GM23338 (cell line): Measurements from ENCODE around the gene ZSWIM5. TPM values are rescaled to one million over a fixed set of nuclear protein-coding genes. Genes with fewer than 3 reads are reported as not detected.

ENCODE experiments used
- ATAC-seq: fragments of 200-7000 bp; cut with Tn5 transposase; 3 replicates; pipeline ENCODE4 v1.9.1; 2020
- DNase-seq: peaks from one replicate; pipeline ENCODE4 v3.0.0-alpha.2; 2015; ENCODE audit warnings: low spot score
- H2AFZ ChIP-seq: fragments of 200-600 bp; sonication (generic); 2 replicates; pipeline ENCODE4 v1.8.0; 2016; ENCODE audit warnings: antibody characterized with exemption, mild to moderate bottlenecking, moderate library complexity
- H3F3A ChIP-seq: fragments of 200-600 bp; sonication (generic); replicated peaks from 2 replicates; pipeline ENCODE4 v1.8.0; 2017; ENCODE audit warnings: antibody characterized with exemption, mixed run types, low read depth
- H3K27ac ChIP-seq: fragments of 200-600 bp; sonication (generic); 2 replicates; pipeline ENCODE4 v1.6.1; 2016; ENCODE audit warnings: low read depth
- H3K27me3 ChIP-seq: fragments of 200-600 bp; sonication (generic); 2 replicates; pipeline ENCODE4 v1.8.0; 2016; ENCODE audit warnings: mild to moderate bottlenecking, mixed run types, moderate library complexity; ENCODE audit not compliant: insufficient read depth
- H3K36me3 ChIP-seq: fragments of 200-600 bp; sonication (generic); 2 replicates; pipeline ENCODE4 v1.8.0; 2016; ENCODE audit warnings: mild to moderate bottlenecking; ENCODE audit not compliant: insufficient read depth
- H3K4me1 ChIP-seq: fragments of 200-600 bp; sonication (generic); 2 replicates; pipeline ENCODE4 v1.8.0; 2016; ENCODE audit warnings: mild to moderate bottlenecking, moderate library complexity; ENCODE audit not compliant: insufficient read depth
- H3K4me2 ChIP-seq: fragments of 200-600 bp; sonication (generic); 2 replicates; pipeline ENCODE4 v1.7.1; 2017; ENCODE audit warnings: mixed run types
- H3K4me3 ChIP-seq: fragments of 200-600 bp; sonication (generic); 2 replicates; pipeline ENCODE4 v1.6.1; 2016; ENCODE audit warnings: mixed run types
- H3K79me2 ChIP-seq: fragments of 200-600 bp; sonication (generic); replicated peaks from 2 replicates; pipeline ENCODE4 v1.8.0; 2017; ENCODE audit warnings: mild to moderate bottlenecking; ENCODE audit not compliant: insufficient read depth
- H3K9me2 ChIP-seq: fragments of 200-600 bp; sonication (generic); 2 replicates; pipeline ENCODE4 v1.8.0; 2017; ENCODE audit not compliant: insufficient read depth
- H4K20me1 ChIP-seq: fragments of 200-600 bp; sonication (generic); replicated peaks from 2 replicates; pipeline ENCODE4 v1.8.0; 2017; ENCODE audit warnings: mild to moderate bottlenecking; ENCODE audit not compliant: insufficient read depth
- H3K27ac Mint-ChIP-seq: 2 replicates; pipeline ENCODE4 v1.8.0; 2020; ENCODE audit warnings: inconsistent platforms, mild to moderate bottlenecking, moderate library complexity, mixed read lengths
- H3K27me3 Mint-ChIP-seq: 3 replicates; pipeline ENCODE4 v1.8.0; 2022; ENCODE audit warnings: low read depth, mild to moderate bottlenecking, moderate library complexity, mixed read lengths, inconsistent platforms; ENCODE audit not compliant: insufficient read depth, poor library complexity
- H3K36me3 Mint-ChIP-seq: 3 replicates; pipeline ENCODE4 v1.8.0; 2021; ENCODE audit warnings: low read depth, mild to moderate bottlenecking, inconsistent platforms, moderate library complexity, mixed read lengths
- H3K4me1 Mint-ChIP-seq: 3 replicates; pipeline ENCODE4 v1.8.0; 2020; ENCODE audit warnings: mild to moderate bottlenecking, inconsistent platforms, mixed read lengths
- H3K4me3 Mint-ChIP-seq: 3 replicates; pipeline ENCODE4 v1.8.0; 2021; ENCODE audit warnings: moderate library complexity, mild to moderate bottlenecking, inconsistent platforms, mixed read lengths
- H3K9me3 Mint-ChIP-seq: 3 replicates; pipeline ENCODE4 v1.8.0; 2020; ENCODE audit warnings: moderate library complexity, mild to moderate bottlenecking, inconsistent platforms, mixed read lengths
- CREB1 ChIP-seq: fragments of 250-450 bp; sonication (Bioruptor Pico); IDR thresholded peaks from 2 replicates; pipeline ENCODE4 v1.5.0; 2020; ENCODE audit warnings: low read depth, mild to moderate bottlenecking, moderate library complexity
- ETS1 ChIP-seq: IDR thresholded peaks from 2 replicates; pipeline ENCODE4 v1.6.1; 2016; ENCODE audit warnings: antibody characterized with exemption
- EZH2 ChIP-seq: fragments of 200-600 bp; sonication (generic); IDR thresholded peaks from one replicate; pipeline ENCODE4 v1.8.0; 2017; ENCODE audit warnings: antibody characterized with exemption, mild to moderate bottlenecking, low read depth; ENCODE audit not compliant: unreplicated experiment
- EZH2phosphoT487 ChIP-seq: fragments of 200-600 bp; sonication (generic); IDR thresholded peaks from one replicate; pipeline ENCODE4 v1.8.1; 2018; ENCODE audit warnings: antibody characterized with exemption; ENCODE audit not compliant: unreplicated experiment
- NANOG ChIP-seq: IDR thresholded peaks from 2 replicates; pipeline ENCODE4 v1.6.1; 2016; ENCODE audit warnings: antibody characterized with exemption, borderline replicate concordance
- POLR2AphosphoS5 ChIP-seq: IDR thresholded peaks from 2 replicates; pipeline ENCODE4 v1.6.1; 2016; ENCODE audit warnings: antibody characterized with exemption, low read depth
- REST ChIP-seq: IDR thresholded peaks from one replicate; pipeline ENCODE4 v1.6.1; 2018; ENCODE audit warnings: antibody characterized with exemption; ENCODE audit not compliant: unreplicated experiment
- STAT1 ChIP-seq: IDR thresholded peaks from one replicate; pipeline ENCODE4 v1.6.1; 2016; ENCODE audit warnings: antibody characterized with exemption; ENCODE audit not compliant: unreplicated experiment
- ZNF114 ChIP-seq: fragments of 250-450 bp; sonication (Bioruptor Pico); IDR thresholded peaks from 2 replicates; pipeline ENCODE4 v1.5.0; 2020; ENCODE audit warnings: mild to moderate bottlenecking, moderate library complexity
- polyA plus RNA-seq: library from polyadenylated mRNA; unstranded; fragments of >200 nt; fragmentation: Nextera tagmentation; extraction: Ambion mirVana; gene quantifications from 2 replicates; pipeline ENCODE4 v1.2.1, GENCODE V29; 2016
- total RNA-seq: library from RNA; depleted of rRNA; stranded (reverse); fragments of >200 nt; shearing (Covaris generic); gene quantifications from 2 replicates; pipeline ENCODE4 v1.2.3, GENCODE V29; 2014
- TF ChIP-seq, protein P1 (sequence below): fragments of 250-450 bp; sonication (Bioruptor Pico); IDR thresholded peaks from 2 replicates; pipeline ENCODE4 v1.5.0; 2020; ENCODE audit warnings: mild to moderate bottlenecking, moderate library complexity

ZSWIM5 gene
- total and polyA plus RNA-seq, 2 experiments from 2014 or later = 0.65 to 3.6 TPM

- no peaks in the 10 kb centered on the region for H3K4me1 ChIP-seq
- Mint-ChIP-seq H3K4me3 (no peak overlapping the region), H3K27me3 (peaks cover 9% of the 10 kb centered on the region), H3K4me1 (no peaks in the 10 kb centered on the region), H3K27ac (no peak overlapping the region), H3K36me3 (peaks cover 24% of the 10 kb centered on the region), H3K9me3 (peaks cover 32% of the 10 kb centered on the region)
- no peaks in the 10 kb centered on the region for H4K20me1 ChIP-seq
- no peak overlapping the region for H3K4me3 ChIP-seq
- no peak for ATAC-seq
- no peaks in the 10 kb centered on the region for H3F3A ChIP-seq
- no peak overlapping the region for H3K4me2 ChIP-seq
- H3K27me3 ChIP-seq = no peaks in the 10 kb centered on the region
- no peaks in the 10 kb centered on the region for H3K79me2 ChIP-seq
- H3K9me2 ChIP-seq = no peaks in the 10 kb centered on the region
- peaks cover 3% of the 10 kb centered on the region; the same call in 1 of the 2 replicates for H3K36me3 ChIP-seq
- TF ChIP-seq STAT1 = no peak
- TF ChIP-seq, protein P1, sequence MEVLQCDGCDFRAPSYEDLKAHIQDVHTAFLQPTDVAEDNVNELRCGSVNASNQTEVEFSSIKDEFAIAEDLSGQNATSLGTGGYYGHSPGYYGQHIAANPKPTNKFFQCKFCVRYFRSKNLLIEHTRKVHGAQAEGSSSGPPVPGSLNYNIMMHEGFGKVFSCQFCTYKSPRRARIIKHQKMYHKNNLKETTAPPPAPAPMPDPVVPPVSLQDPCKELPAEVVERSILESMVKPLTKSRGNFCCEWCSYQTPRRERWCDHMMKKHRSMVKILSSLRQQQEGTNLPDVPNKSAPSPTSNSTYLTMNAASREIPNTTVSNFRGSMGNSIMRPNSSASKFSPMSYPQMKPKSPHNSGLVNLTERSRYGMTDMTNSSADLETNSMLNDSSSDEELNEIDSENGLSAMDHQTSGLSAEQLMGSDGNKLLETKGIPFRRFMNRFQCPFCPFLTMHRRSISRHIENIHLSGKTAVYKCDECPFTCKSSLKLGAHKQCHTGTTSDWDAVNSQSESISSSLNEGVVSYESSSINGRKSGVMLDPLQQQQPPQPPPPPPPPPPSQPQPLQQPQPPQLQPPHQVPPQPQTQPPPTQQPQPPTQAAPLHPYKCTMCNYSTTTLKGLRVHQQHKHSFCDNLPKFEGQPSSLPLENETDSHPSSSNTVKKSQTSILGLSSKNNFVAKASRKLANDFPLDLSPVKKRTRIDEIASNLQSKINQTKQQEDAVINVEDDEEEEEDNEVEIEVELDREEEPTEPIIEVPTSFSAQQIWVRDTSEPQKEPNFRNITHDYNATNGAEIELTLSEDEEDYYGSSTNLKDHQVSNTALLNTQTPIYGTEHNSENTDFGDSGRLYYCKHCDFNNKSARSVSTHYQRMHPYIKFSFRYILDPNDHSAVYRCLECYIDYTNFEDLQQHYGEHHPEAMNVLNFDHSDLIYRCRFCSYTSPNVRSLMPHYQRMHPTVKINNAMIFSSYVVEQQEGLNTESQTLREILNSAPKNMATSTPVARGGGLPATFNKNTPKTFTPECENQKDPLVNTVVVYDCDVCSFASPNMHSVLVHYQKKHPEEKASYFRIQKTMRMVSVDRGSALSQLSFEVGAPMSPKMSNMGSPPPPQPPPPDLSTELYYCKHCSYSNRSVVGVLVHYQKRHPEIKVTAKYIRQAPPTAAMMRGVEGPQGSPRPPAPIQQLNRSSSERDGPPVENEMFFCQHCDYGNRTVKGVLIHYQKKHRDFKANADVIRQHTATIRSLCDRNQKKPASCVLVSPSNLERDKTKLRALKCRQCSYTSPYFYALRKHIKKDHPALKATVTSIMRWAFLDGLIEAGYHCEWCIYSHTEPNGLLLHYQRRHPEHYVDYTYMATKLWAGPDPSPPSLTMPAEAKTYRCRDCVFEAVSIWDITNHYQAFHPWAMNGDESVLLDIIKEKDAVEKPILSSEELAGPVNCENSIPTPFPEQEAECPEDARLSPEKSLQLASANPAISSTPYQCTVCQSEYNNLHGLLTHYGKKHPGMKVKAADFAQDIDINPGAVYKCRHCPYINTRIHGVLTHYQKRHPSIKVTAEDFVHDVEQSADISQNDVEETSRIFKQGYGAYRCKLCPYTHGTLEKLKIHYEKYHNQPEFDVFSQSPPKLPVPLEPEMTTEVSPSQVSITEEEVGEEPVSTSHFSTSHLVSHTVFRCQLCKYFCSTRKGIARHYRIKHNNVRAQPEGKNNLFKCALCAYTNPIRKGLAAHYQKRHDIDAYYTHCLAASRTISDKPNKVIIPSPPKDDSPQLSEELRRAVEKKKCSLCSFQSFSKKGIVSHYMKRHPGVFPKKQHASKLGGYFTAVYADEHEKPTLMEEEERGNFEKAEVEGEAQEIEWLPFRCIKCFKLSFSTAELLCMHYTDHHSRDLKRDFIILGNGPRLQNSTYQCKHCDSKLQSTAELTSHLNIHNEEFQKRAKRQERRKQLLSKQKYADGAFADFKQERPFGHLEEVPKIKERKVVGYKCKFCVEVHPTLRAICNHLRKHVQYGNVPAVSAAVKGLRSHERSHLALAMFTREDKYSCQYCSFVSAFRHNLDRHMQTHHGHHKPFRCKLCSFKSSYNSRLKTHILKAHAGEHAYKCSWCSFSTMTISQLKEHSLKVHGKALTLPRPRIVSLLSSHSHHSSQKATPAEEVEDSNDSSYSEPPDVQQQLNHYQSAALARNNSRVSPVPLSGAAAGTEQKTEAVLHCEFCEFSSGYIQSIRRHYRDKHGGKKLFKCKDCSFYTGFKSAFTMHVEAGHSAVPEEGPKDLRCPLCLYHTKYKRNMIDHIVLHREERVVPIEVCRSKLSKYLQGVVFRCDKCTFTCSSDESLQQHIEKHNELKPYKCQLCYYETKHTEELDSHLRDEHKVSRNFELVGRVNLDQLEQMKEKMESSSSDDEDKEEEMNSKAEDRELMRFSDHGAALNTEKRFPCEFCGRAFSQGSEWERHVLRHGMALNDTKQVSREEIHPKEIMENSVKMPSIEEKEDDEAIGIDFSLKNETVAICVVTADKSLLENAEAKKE = no peak
- no peak for TF ChIP-seq CREB1 (CRISPR knock-in tag)
- no peak for TF ChIP-seq EZH2
- TF ChIP-seq POLR2AphosphoS5 = no peak
- TF ChIP-seq EZH2phosphoT487 = no peak
- H3K27ac ChIP-seq = no peak overlapping the region
- DNase-seq = no peak
- no peak overlapping the region for H2AFZ ChIP-seq
Observed at GRCh38 chr1:45254490-45254889, 48.1 kb upstream of the ZSWIM5 start.

DNA sequence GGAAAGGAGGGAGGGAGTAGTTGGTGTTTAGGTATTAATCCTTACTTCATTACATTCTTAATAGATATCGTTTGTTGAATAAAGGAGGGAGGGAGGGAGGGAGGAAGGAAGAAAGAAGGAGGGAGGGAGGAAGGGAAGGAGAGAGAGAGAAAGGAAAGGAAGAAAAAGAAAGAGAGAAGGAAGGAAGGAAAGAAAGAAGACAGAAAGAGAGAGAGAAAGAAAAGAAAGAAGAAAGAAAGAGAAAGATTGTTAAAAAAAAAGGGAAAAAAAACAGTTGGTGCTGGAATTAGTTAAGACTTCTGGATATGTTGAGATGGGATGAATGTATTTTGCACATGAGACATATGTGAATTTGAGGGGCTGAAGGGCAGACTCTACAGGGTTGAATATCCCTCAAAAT is 44.1 kb upstream of the ZSWIM5 start:
- ATAC-seq = no peak
- Mint-ChIP-seq H3K9me3 (peaks cover 26% of the 10 kb centered on the region), H3K36me3 (no peaks in the 10 kb centered on the region), H3K4me3 (no peak overlapping the region), H3K27me3 (peaks cover 1% of the 10 kb centered on the region), H3K4me1 (no peaks in the 10 kb centered on the region), H3K27ac (no peak overlapping the region)
- no peaks in the 10 kb centered on the region for H4K20me1 ChIP-seq
- H3K36me3 ChIP-seq = no peaks in the 10 kb centered on the region
- H3K27ac ChIP-seq = no peak overlapping the region
- H3K9me2 ChIP-seq = no peaks in the 10 kb centered on the region
- H3K4me2 ChIP-seq = no peak overlapping the region
- no peaks in the 10 kb centered on the region for H3F3A ChIP-seq
- H3K4me1 ChIP-seq = no peaks in the 10 kb centered on the region
- H3K4me3 ChIP-seq = no peak overlapping the region
- H2AFZ ChIP-seq = no peak overlapping the region
- DNase-seq = no peak
- no peaks in the 10 kb centered on the region for H3K27me3 ChIP-seq
- H3K79me2 ChIP-seq = no peaks in the 10 kb centered on the region
- TF ChIP-seq REST = no peak
- no peak for TF ChIP-seq ZNF114 (CRISPR knock-in tag)
- no peak for TF ChIP-seq EZH2
- no peak for TF ChIP-seq NANOG
- no peak for TF ChIP-seq ETS1
